Body of pancreas (tissue), 4 donors: ENCODE results near the gene GTPBP1.

Experiments
- CTCF ChIP-seq, 7 experiments: fragments of 450-650 bp in 4 of 7; fragments of 200-600 bp in 3 of 7; sonication (generic) in 3 of 7; IDR thresholded peaks; one replicate each; pipeline ENCODE4 v1.5.1; 2016 to 2019; ENCODE audit warnings: antibody characterized with exemption in 7 of 7
- POLR2A ChIP-seq, 3 donors: fragments of 450-650 bp; IDR thresholded peaks; one replicate each; pipeline ENCODE4 v1.6.1; 2016; ENCODE audit warnings: antibody characterized with exemption in 3 of 3, mild to moderate bottlenecking in 2 of 3

DNA sequence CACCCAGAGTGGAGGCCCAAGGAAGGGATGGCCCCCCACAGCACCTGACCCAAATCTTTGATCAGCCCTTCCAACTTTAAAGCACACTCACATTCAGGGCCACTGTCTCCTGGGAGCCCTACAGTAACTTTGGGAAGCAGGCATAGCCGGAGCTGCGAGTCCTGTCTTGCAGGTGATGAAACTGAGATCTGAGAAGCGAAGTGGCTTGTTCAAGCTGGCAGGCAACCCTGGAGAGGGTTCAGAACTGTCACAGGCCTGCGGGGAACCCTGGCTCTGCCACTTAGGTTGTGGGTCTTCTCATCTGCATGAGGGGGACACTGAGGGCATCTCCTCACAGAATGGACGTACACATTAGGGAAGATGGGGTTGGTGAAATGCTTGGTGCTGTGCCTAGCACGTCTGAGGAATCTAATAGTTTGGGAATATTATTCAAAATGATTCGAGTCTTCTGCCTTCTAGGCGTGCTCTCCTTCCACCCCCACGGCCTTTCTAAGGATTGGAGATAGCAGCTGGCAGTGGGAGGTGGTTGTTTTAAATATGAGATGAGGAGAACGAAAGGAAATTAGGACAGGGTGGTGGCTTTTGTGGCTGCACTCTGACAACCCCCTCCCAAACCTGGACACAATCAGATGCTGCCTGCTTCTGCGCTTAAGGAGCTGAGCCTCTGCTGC, 68.9 kb downstream of the GTPBP1 start:
- TF ChIP-seq POLR2A (IDR thresholded peaks at IDR 0.05) (no peak), CTCF (IDR thresholded peaks at IDR 0.05) (no peak)
